ENCODE results near the gene UROC1.

UROC1 gene

GRCh38 chr3:126495786-126496185 lies 21.8 kb downstream of the UROC1 start:
- Histone ChIP-seq H3K4me1 (ENCODE audit: insufficient read depth, low read length) (no peaks in the 10 kb centered on the region), H3K36me3 (ENCODE audit: insufficient read depth, low read length) (no peaks in the 10 kb centered on the region), H3K9me3 (ENCODE audit: low read length) (no peaks in the 10 kb centered on the region), H3K4me3 (ENCODE audit: low read depth in 1 of 2, low read length in 2 of 2) (no peak overlapping the region), H3K27ac (ENCODE audit: low read depth, low read length) (no peak overlapping the region), H3K9ac (ENCODE audit: low read length) (no peak overlapping the region), H3K27me3 (ENCODE audit: control insufficient read depth in 1 of 2, insufficient read depth in 2 of 2, low read length in 2 of 2) (no peaks in the 10 kb centered on the region)

- no peak overlapping the region for H3K27ac ChIP-seq (ENCODE audit: low read depth, low read length)
- no peak overlapping the region for H3K4me3 ChIP-seq (ENCODE audit: low read depth in 1 of 2, low read length in 2 of 2)
- H3K9me3 ChIP-seq (ENCODE audit: low read length) = no peaks in the 10 kb centered on the region
- H3K36me3 ChIP-seq (ENCODE audit: insufficient read depth, low read length) = no peaks in the 10 kb centered on the region
- H3K9ac ChIP-seq (ENCODE audit: low read length) = no peak overlapping the region
- no peaks in the 10 kb centered on the region for H3K27me3 ChIP-seq (ENCODE audit: control insufficient read depth in 1 of 2, insufficient read depth in 2 of 2, low read length in 2 of 2)
- no peaks in the 10 kb centered on the region for H3K4me1 ChIP-seq (ENCODE audit: insufficient read depth, low read length)
Observed at GRCh38 chr3:126494970-126495230, 22.7 kb downstream of the UROC1 start.

GRCh38 chr3:126494204-126494969 lies 23.2 kb downstream of the UROC1 start:
- Histone ChIP-seq H3K4me3 (ENCODE audit: low read depth in 1 of 2, low read length in 2 of 2) (no peak overlapping the region), H3K36me3 (ENCODE audit: insufficient read depth, low read length) (no peaks in the 10 kb centered on the region), H3K9ac (ENCODE audit: low read length) (no peak overlapping the region), H3K27ac (ENCODE audit: low read depth, low read length) (no peak overlapping the region), H3K4me1 (ENCODE audit: insufficient read depth, low read length) (no peaks in the 10 kb centered on the region), H3K9me3 (ENCODE audit: low read length) (no peaks in the 10 kb centered on the region), H3K27me3 (ENCODE audit: control insufficient read depth in 1 of 2, insufficient read depth in 2 of 2, low read length in 2 of 2) (no peaks in the 10 kb centered on the region)

GRCh38 chr3:126493739-126494138 lies 23.8 kb downstream of the UROC1 start:
- H3K9ac ChIP-seq (ENCODE audit: low read length) = no peak overlapping the region
- H3K4me3 ChIP-seq (ENCODE audit: low read depth in 1 of 2, low read length in 2 of 2) = no peak overlapping the region
- H3K27ac ChIP-seq (ENCODE audit: low read depth, low read length) = no peak overlapping the region

GRCh38 chr3:126493051-126493450 lies 24.5 kb downstream of the UROC1 start:
- Histone ChIP-seq H3K4me3 (ENCODE audit: low read depth in 1 of 2, low read length in 2 of 2) (no peak overlapping the region), H3K9me3 (ENCODE audit: low read length) (no peaks in the 10 kb centered on the region), H3K36me3 (ENCODE audit: insufficient read depth, low read length) (no peaks in the 10 kb centered on the region), H3K9ac (ENCODE audit: low read length) (no peak overlapping the region), H3K27ac (ENCODE audit: low read depth, low read length) (no peak overlapping the region), H3K4me1 (ENCODE audit: insufficient read depth, low read length) (no peaks in the 10 kb centered on the region), H3K27me3 (ENCODE audit: control insufficient read depth in 1 of 2, insufficient read depth in 2 of 2, low read length in 2 of 2) (no peaks in the 10 kb centered on the region)

More at GRCh38 chr3:126493739-126494138, 23.8 kb downstream of the UROC1 start:
- Histone ChIP-seq H3K4me1 (ENCODE audit: insufficient read depth, low read length) (no peaks in the 10 kb centered on the region), H3K27me3 (ENCODE audit: control insufficient read depth in 1 of 2, insufficient read depth in 2 of 2, low read length in 2 of 2) (no peaks in the 10 kb centered on the region), H3K9me3 (ENCODE audit: low read length) (no peaks in the 10 kb centered on the region), H3K36me3 (ENCODE audit: insufficient read depth, low read length) (no peaks in the 10 kb centered on the region)

GRCh38 chr3:126491221-126492013 lies 26.2 kb downstream of the UROC1 start:
- Histone ChIP-seq H3K4me3 (ENCODE audit: low read depth in 1 of 2, low read length in 2 of 2) (no peak overlapping the region), H3K9ac (ENCODE audit: low read length) (no peak overlapping the region), H3K4me1 (ENCODE audit: insufficient read depth, low read length) (no peaks in the 10 kb centered on the region), H3K27me3 (ENCODE audit: control insufficient read depth in 1 of 2, insufficient read depth in 2 of 2, low read length in 2 of 2) (no peaks in the 10 kb centered on the region), H3K36me3 (ENCODE audit: insufficient read depth, low read length) (no peaks in the 10 kb centered on the region), H3K27ac (ENCODE audit: low read depth, low read length) (no peak overlapping the region), H3K9me3 (ENCODE audit: low read length) (no peaks in the 10 kb centered on the region)

- Histone ChIP-seq H3K27ac (ENCODE audit: low read depth, low read length) (no peak overlapping the region), H3K9me3 (ENCODE audit: low read length) (no peaks in the 10 kb centered on the region), H3K4me3 (ENCODE audit: low read depth in 1 of 2, low read length in 2 of 2) (no peak overlapping the region), H3K27me3 (ENCODE audit: control insufficient read depth in 1 of 2, insufficient read depth in 2 of 2, low read length in 2 of 2) (no peaks in the 10 kb centered on the region), H3K36me3 (ENCODE audit: insufficient read depth, low read length) (no peaks in the 10 kb centered on the region), H3K9ac (ENCODE audit: low read length) (no peak overlapping the region), H3K4me1 (ENCODE audit: insufficient read depth, low read length) (no peaks in the 10 kb centered on the region)
Observed at GRCh38 chr3:126490619-126491018, 27.0 kb downstream of the UROC1 start.

- H3K36me3 ChIP-seq (ENCODE audit: insufficient read depth, low read length) = no peaks in the 10 kb centered on the region
- H3K27ac ChIP-seq (ENCODE audit: low read depth, low read length) = no peak overlapping the region
- H3K9ac ChIP-seq (ENCODE audit: low read length) = no peak overlapping the region
- no peaks in the 10 kb centered on the region for H3K27me3 ChIP-seq (ENCODE audit: control insufficient read depth in 1 of 2, insufficient read depth in 2 of 2, low read length in 2 of 2)
- H3K9me3 ChIP-seq (ENCODE audit: low read length) = no peaks in the 10 kb centered on the region
- H3K4me3 ChIP-seq (ENCODE audit: low read depth in 1 of 2, low read length in 2 of 2) = no peak overlapping the region
- no peaks in the 10 kb centered on the region for H3K4me1 ChIP-seq (ENCODE audit: insufficient read depth, low read length)
Observed at GRCh38 chr3:126488886-126489569, 28.5 kb downstream of the UROC1 start.

- H3K9me3 ChIP-seq (ENCODE audit: low read length) = no peaks in the 10 kb centered on the region
- no peaks in the 10 kb centered on the region for H3K27me3 ChIP-seq (ENCODE audit: control insufficient read depth in 1 of 2, insufficient read depth in 2 of 2, low read length in 2 of 2)
- no peak overlapping the region for H3K9ac ChIP-seq (ENCODE audit: low read length)
- no peaks in the 10 kb centered on the region for H3K36me3 ChIP-seq (ENCODE audit: insufficient read depth, low read length)
- H3K4me3 ChIP-seq (ENCODE audit: low read depth in 1 of 2, low read length in 2 of 2) = no peak overlapping the region
- H3K27ac ChIP-seq (ENCODE audit: low read depth, low read length) = no peak overlapping the region
- H3K4me1 ChIP-seq (ENCODE audit: insufficient read depth, low read length) = no peaks in the 10 kb centered on the region
Observed at GRCh38 chr3:126488185-126488584, 29.4 kb downstream of the UROC1 start.

- no peak overlapping the region for H3K9ac ChIP-seq (ENCODE audit: low read length)
- no peak overlapping the region for H3K27ac ChIP-seq (ENCODE audit: low read depth, low read length)
- no peaks in the 10 kb centered on the region for H3K36me3 ChIP-seq (ENCODE audit: insufficient read depth, low read length)
- no peak overlapping the region for H3K4me3 ChIP-seq (ENCODE audit: low read depth in 1 of 2, low read length in 2 of 2)
- no peaks in the 10 kb centered on the region for H3K9me3 ChIP-seq (ENCODE audit: low read length)
- H3K4me1 ChIP-seq (ENCODE audit: insufficient read depth, low read length) = no peaks in the 10 kb centered on the region
- no peaks in the 10 kb centered on the region for H3K27me3 ChIP-seq (ENCODE audit: control insufficient read depth in 1 of 2, insufficient read depth in 2 of 2, low read length in 2 of 2)
Observed at GRCh38 chr3:126487151-126487771, 30.3 kb downstream of the UROC1 start.

- no peaks in the 10 kb centered on the region for H3K9me3 ChIP-seq (ENCODE audit: low read length)
- H3K27me3 ChIP-seq (ENCODE audit: control insufficient read depth in 1 of 2, insufficient read depth in 2 of 2, low read length in 2 of 2) = no peaks in the 10 kb centered on the region
- H3K4me1 ChIP-seq (ENCODE audit: insufficient read depth, low read length) = no peaks in the 10 kb centered on the region
- H3K27ac ChIP-seq (ENCODE audit: low read depth, low read length) = no peak overlapping the region
- no peak overlapping the region for H3K4me3 ChIP-seq (ENCODE audit: low read depth in 1 of 2, low read length in 2 of 2)
- no peak overlapping the region for H3K9ac ChIP-seq (ENCODE audit: low read length)
- H3K36me3 ChIP-seq (ENCODE audit: insufficient read depth, low read length) = no peaks in the 10 kb centered on the region
Observed at GRCh38 chr3:126486360-126486847, 31.2 kb downstream of the UROC1 start.
